ENCODE data around the gene CLEC11A. TPM values are rescaled to one million over a fixed set of nuclear protein-coding genes. Genes with fewer than 3 reads are reported as not detected.
"Not testable (repeated sequence)": the region's sequence is repeated elsewhere in the genome, so short reads cannot be mapped to it uniquely, and the experiment has no call there.

The CLEC11A gene
- total and polyA plus RNA-seq, 9 of the 15 experiments (the other 6 are each of a cell fraction or from before 2014, with no cell fraction given), result 0.39 to 43.9 (median 3.4) TPM

GRCh38 chr19:50759076-50759475 lies 35.9 kb downstream of the CLEC11A start:
- H3K36me3 ChIP-seq (ENCODE audit: control insufficient read depth, insufficient read depth, low read length); H3K4me2 ChIP-seq (ENCODE audit: insufficient read depth, low read length); DNase-seq (ENCODE audit: extremely low read depth in 1 of 4, low spot score in 3 of 4); H3K9me3 ChIP-seq (replicated peaks; ENCODE audit: control insufficient read depth, insufficient read depth, low read depth, low read length); H4K20me1 ChIP-seq (replicated peaks; ENCODE audit: control insufficient read depth, insufficient read depth, low read length); BruUV-seq (replicated peaks); H3K4me3 ChIP-seq; H3K27me3 ChIP-seq (ENCODE audit: control insufficient read depth in 2 of 2, insufficient read depth in 2 of 2, low read length in 2 of 2); H3K27ac ChIP-seq (ENCODE audit: extremely low read depth, low read depth, low read length); H3K9me1 ChIP-seq (ENCODE audit: control insufficient read depth, insufficient read depth, low read length); FAIRE-seq; intact Hi-C loops (cut with micrococcal nuclease); H3K79me2 ChIP-seq (ENCODE audit: control insufficient read depth, insufficient read depth, low read length); H3K4me1 ChIP-seq (replicated peaks in 1 of 2; ENCODE audit: control insufficient read depth in 2 of 2, insufficient read depth in 2 of 2, low read length in 2 of 2); in situ Hi-C loops (cut with MboI); CTCF ChIA-PET (ENCODE audit: low intra/inter-chr PET ratio); H3K9ac ChIP-seq (ENCODE audit: insufficient read depth in 1 of 2, low read depth in 2 of 2, low read length in 2 of 2); ATAC-seq: not testable (repeated sequence)
- H2AFZ ChIP-seq (ENCODE audit: low read depth, low read length), result peak overlapping the region; percentile 93
- POLR2A ChIA-PET, result interaction anchor here (0.6 kb wide), 1 partner anchor 20 kb away, joined by 3 read pairs; no protein-coding TSS in a partner anchor
- peak; percentile 36; the same call in 1 of the 2 replicates for TF ChIP-seq RFX1 (IDR thresholded peaks at IDR 0.05)
- WGBS (ENCODE audit: insufficient coverage, low coverage, missing lambda C conversion rate), result 69% methylated on average over 9 of the region's 18 CpGs

GRCh38 chr19:50759886-50760285 lies 36.7 kb downstream of the CLEC11A start:
- 41% methylated on average over 4 of the region's 4 CpGs for WGBS (ENCODE audit: insufficient coverage, low coverage, missing lambda C conversion rate)
- no peak overlapping the region for H3K4me3 ChIP-seq
- in situ Hi-C loops (cut with MboI), result no loop called here
- ChIA-PET POLR2A (no interaction called here), CTCF (ENCODE audit: low intra/inter-chr PET ratio) (no interaction called here)
- peak; percentile 47 to 79 (median 62) for DNase-seq (ENCODE audit: extremely low read depth in 1 of 4, low spot score in 3 of 4)
- no peak overlapping the region for H3K9ac ChIP-seq (ENCODE audit: insufficient read depth in 1 of 2, low read depth in 2 of 2, low read length in 2 of 2)
- no peaks in the 10 kb centered on the region for H3K36me3 ChIP-seq (ENCODE audit: control insufficient read depth, insufficient read depth, low read length)
- no peaks in the 10 kb centered on the region for H3K9me1 ChIP-seq (ENCODE audit: control insufficient read depth, insufficient read depth, low read length)
- H3K9me3 ChIP-seq (replicated peaks; ENCODE audit: control insufficient read depth, insufficient read depth, low read depth, low read length), result no peaks in the 10 kb centered on the region
- no peaks in the 10 kb centered on the region for H3K27me3 ChIP-seq (ENCODE audit: control insufficient read depth in 2 of 2, insufficient read depth in 2 of 2, low read length in 2 of 2)
- no TSS peak for BruUV-seq (replicated peaks)
- ATAC-seq, result peak; percentile 88
- peak overlapping the region; percentile 93 for H2AFZ ChIP-seq (ENCODE audit: low read depth, low read length)
- H3K27ac ChIP-seq (ENCODE audit: extremely low read depth, low read depth, low read length), result no peak overlapping the region
- H3K4me1 ChIP-seq (replicated peaks in 1 of 2; ENCODE audit: control insufficient read depth in 2 of 2, insufficient read depth in 2 of 2, low read length in 2 of 2), result peaks cover 6 to 9% of the 10 kb centered on the region in 2 experiments; a peak in 4 of 5 replicates
- H3K79me2 ChIP-seq (ENCODE audit: control insufficient read depth, insufficient read depth, low read length), result no peaks in the 10 kb centered on the region
- FAIRE-seq, result peak; percentile 83
- intact Hi-C loops (cut with micrococcal nuclease), result no loop called here
- H4K20me1 ChIP-seq (replicated peaks; ENCODE audit: control insufficient read depth, insufficient read depth, low read length), result no peaks in the 10 kb centered on the region
- H3K4me2 ChIP-seq (ENCODE audit: insufficient read depth, low read length), result 0 out of 2 replicates have a peak overlapping the region, but pooled peaks have one; percentile 9
- TF ChIP-seq FOXA1 (IDR thresholded peaks at IDR 0.05; ENCODE audit: borderline replicate concordance), result no peak
- no peak for TF ChIP-seq NR1H2 (CRISPR knock-in tag; IDR thresholded peaks at IDR 0.05)
- TF ChIP-seq VEZF1 (CRISPR knock-in tag; IDR thresholded peaks at IDR 0.05), result no peak
- 0 out of 2 replicates have a peak, but pooled peaks have one; percentile 47 for TF ChIP-seq MEF2D (tag; conservative IDR thresholded peaks at IDR 0.05; ENCODE audit: low read depth)
- TF ChIP-seq, protein P1, sequence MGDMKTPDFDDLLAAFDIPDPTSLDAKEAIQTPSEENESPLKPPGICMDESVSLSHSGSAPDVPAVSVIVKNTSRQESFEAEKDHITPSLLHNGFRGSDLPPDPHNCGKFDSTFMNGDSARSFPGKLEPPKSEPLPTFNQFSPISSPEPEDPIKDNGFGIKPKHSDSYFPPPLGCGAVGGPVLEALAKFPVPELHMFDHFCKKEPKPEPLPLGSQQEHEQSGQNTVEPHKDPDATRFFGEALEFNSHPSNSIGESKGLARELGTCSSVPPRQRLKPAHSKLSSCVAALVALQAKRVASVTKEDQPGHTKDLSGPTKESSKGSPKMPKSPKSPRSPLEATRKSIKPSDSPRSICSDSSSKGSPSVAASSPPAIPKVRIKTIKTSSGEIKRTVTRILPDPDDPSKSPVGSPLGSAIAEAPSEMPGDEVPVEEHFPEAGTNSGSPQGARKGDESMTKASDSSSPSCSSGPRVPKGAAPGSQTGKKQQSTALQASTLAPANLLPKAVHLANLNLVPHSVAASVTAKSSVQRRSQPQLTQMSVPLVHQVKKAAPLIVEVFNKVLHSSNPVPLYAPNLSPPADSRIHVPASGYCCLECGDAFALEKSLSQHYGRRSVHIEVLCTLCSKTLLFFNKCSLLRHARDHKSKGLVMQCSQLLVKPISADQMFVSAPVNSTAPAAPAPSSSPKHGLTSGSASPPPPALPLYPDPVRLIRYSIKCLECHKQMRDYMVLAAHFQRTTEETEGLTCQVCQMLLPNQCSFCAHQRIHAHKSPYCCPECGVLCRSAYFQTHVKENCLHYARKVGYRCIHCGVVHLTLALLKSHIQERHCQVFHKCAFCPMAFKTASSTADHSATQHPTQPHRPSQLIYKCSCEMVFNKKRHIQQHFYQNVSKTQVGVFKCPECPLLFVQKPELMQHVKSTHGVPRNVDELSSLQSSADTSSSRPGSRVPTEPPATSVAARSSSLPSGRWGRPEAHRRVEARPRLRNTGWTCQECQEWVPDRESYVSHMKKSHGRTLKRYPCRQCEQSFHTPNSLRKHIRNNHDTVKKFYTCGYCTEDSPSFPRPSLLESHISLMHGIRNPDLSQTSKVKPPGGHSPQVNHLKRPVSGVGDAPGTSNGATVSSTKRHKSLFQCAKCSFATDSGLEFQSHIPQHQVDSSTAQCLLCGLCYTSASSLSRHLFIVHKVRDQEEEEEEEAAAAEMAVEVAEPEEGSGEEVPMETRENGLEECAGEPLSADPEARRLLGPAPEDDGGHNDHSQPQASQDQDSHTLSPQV (IDR thresholded peaks at IDR 0.05), result 0 out of 2 replicates have a peak, but pooled peaks have one; percentile 37
- TF ChIP-seq ATF3 (IDR thresholded peaks at IDR 0.05), result no peak
- no peak for TF ChIP-seq ATF3 (CRISPR knock-in tag; conservative IDR thresholded peaks at IDR 0.05)
